Measurements from ENCODE around the gene AHCYL2.

Gene AHCYL2

GRCh38 chr7:129371487-129371886 is 146.7 kb downstream of the AHCYL2 start:
- Histone ChIP-seq H3K36me3 (ENCODE audit: control insufficient read depth, low read length) (no peaks in the 10 kb centered on the region), H3F3A (ENCODE audit: control insufficient read depth, insufficient read depth) (no peaks in the 10 kb centered on the region), H3K79me2 (ENCODE audit: control insufficient read depth, low read length) (no peaks in the 10 kb centered on the region), H3K27ac (ENCODE audit: low read depth, low read length) (no peak overlapping the region), H3K4me1 (ENCODE audit: control insufficient read depth, low read length) (peaks cover 15% of the 10 kb centered on the region), H3K9me2 (replicated peaks; ENCODE audit: control insufficient read depth, low read length) (no peaks in the 10 kb centered on the region), H3K4me2 (ENCODE audit: low read length) (no peak overlapping the region), H4K20me1 (ENCODE audit: control insufficient read depth, insufficient read depth, low read depth, low read length) (no peaks in the 10 kb centered on the region), H3K4me3 (ENCODE audit: low read length) (no peak overlapping the region), H3K9me3 (ENCODE audit: control insufficient read depth, insufficient read depth, low read length) (no peaks in the 10 kb centered on the region), H3K27me3 (ENCODE audit: control insufficient read depth, low read length) (0 out of 2 replicates have a peak, but pooled peaks cover 3% of the 10 kb centered on the region)
- TF ChIP-seq, protein P1, sequence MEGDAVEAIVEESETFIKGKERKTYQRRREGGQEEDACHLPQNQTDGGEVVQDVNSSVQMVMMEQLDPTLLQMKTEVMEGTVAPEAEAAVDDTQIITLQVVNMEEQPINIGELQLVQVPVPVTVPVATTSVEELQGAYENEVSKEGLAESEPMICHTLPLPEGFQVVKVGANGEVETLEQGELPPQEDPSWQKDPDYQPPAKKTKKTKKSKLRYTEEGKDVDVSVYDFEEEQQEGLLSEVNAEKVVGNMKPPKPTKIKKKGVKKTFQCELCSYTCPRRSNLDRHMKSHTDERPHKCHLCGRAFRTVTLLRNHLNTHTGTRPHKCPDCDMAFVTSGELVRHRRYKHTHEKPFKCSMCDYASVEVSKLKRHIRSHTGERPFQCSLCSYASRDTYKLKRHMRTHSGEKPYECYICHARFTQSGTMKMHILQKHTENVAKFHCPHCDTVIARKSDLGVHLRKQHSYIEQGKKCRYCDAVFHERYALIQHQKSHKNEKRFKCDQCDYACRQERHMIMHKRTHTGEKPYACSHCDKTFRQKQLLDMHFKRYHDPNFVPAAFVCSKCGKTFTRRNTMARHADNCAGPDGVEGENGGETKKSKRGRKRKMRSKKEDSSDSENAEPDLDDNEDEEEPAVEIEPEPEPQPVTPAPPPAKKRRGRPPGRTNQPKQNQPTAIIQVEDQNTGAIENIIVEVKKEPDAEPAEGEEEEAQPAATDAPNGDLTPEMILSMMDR (IDR thresholded peaks at IDR 0.05; ENCODE audit: low read depth, low read length, poor library complexity, severe bottlenecking): no peak
- no peak for TF ChIP-seq EZH2phosphoT487 (IDR thresholded peaks at IDR 0.05; ENCODE audit: borderline replicate concordance, low read length)

DNA sequence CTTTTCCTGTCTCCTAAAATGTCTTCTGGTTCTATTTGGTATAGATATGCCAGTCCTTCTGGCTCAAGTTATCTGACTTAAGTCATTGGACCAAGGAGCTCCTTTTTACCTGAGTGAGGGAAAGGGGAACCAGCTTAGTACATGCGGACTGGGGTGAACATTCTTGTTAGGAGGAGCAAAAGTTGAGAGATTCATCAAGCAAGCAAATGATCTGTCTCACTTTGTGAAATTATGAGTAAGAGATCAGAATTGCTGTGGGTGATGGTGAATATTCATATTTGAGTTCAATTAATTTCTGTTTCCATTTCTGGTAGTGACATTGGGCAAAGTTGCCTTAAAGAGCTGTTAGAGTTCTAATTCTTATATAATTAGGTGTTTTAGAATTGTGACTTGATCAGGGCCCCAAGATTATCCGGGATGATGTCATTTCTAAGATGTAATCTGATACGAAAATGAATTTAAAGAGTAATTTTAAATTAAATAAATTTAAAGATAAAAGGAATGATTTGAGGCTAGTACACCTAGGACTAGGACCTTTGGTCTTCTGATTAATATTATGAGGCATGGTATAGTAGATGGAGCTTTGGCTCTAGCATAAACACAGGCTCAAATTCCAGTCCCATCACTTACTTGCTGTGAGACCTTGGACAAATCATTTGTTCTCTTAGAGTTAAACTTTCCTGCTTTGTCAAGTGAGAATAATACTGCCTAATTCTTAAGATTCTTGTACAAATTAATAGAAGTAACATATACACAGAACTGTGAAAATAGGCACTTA is 149.0 kb downstream of the AHCYL2 start:
- TF ChIP-seq EZH2phosphoT487 (IDR thresholded peaks at IDR 0.05; ENCODE audit: borderline replicate concordance, low read length): no peak
- TF ChIP-seq, protein P1 (IDR thresholded peaks at IDR 0.05; ENCODE audit: low read depth, low read length, poor library complexity, severe bottlenecking): no peak
- Histone ChIP-seq H3K4me1 (ENCODE audit: control insufficient read depth, low read length) (peaks cover 6% of the 10 kb centered on the region), H3K4me2 (ENCODE audit: low read length) (no peak overlapping the region), H4K20me1 (ENCODE audit: control insufficient read depth, insufficient read depth, low read depth, low read length) (no peaks in the 10 kb centered on the region), H3K36me3 (ENCODE audit: control insufficient read depth, low read length) (no peaks in the 10 kb centered on the region), H3K9me3 (ENCODE audit: control insufficient read depth, insufficient read depth, low read length) (no peaks in the 10 kb centered on the region), H3K27me3 (ENCODE audit: control insufficient read depth, low read length) (no peaks in the 10 kb centered on the region), H3K27ac (ENCODE audit: low read depth, low read length) (no peak overlapping the region), H3K4me3 (ENCODE audit: low read length) (no peak overlapping the region), H3F3A (ENCODE audit: control insufficient read depth, insufficient read depth) (0 out of 2 replicates have a peak, but pooled peaks cover 3% of the 10 kb centered on the region), H3K79me2 (ENCODE audit: control insufficient read depth, low read length) (no peaks in the 10 kb centered on the region), H3K9me2 (replicated peaks; ENCODE audit: control insufficient read depth, low read length) (no peaks in the 10 kb centered on the region)

DNA sequence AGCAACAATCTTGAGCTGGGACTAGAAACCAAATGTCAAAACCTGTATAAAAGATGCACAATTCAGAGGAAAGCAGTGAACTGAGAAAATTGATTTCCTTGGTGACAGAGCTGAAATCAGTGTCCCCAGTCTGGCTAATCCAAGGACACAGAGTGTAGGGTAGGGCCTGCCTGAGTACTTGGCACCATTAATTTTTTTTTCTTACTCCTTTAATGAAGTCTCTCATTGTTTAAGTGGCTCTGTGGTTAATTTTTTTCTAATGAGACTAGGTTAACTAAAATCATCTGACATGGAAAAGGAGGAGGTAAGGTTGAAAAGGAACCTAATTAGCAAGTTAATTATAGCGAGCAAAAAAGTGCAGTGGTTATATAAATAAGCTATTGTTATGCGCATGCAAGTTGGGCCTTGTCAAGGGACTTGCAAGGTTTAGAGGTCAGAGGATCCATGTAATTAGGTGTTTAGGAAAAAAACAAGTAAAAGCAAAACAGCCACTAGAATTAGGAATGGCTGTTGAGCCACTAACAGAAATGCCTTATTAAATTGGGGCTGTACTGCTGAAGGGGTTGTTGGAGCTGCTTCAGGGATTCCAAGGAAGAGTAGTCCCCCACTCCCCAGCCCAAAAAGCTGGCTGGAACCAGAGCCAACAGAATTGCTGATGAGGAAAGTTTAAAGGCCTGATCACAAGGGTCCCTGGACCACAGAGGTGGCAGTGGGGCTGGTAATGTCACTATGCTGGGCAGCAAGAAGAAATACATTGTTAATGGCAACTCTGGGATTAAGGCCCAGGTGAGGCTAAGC is 150.5 kb downstream of the AHCYL2 start:
- Histone ChIP-seq H3K79me2 (ENCODE audit: control insufficient read depth, low read length) (no peaks in the 10 kb centered on the region), H3K4me1 (ENCODE audit: control insufficient read depth, low read length) (peaks cover 3% of the 10 kb centered on the region; the same call in 1 of the 2 replicates), H3K27ac (ENCODE audit: low read depth, low read length) (no peak overlapping the region), H3K9me2 (replicated peaks; ENCODE audit: control insufficient read depth, low read length) (no peaks in the 10 kb centered on the region), H3K9me3 (ENCODE audit: control insufficient read depth, insufficient read depth, low read length) (no peaks in the 10 kb centered on the region), H3K36me3 (ENCODE audit: control insufficient read depth, low read length) (no peaks in the 10 kb centered on the region), H3K27me3 (ENCODE audit: control insufficient read depth, low read length) (no peaks in the 10 kb centered on the region), H4K20me1 (ENCODE audit: control insufficient read depth, insufficient read depth, low read depth, low read length) (no peaks in the 10 kb centered on the region), H3K4me3 (ENCODE audit: low read length) (no peak overlapping the region), H3K4me2 (ENCODE audit: low read length) (no peak overlapping the region), H3F3A (ENCODE audit: control insufficient read depth, insufficient read depth) (0 out of 2 replicates have a peak, but pooled peaks cover 3% of the 10 kb centered on the region)
- TF ChIP-seq, protein P1 (IDR thresholded peaks at IDR 0.05; ENCODE audit: low read depth, low read length, poor library complexity, severe bottlenecking): no peak
- no peak for TF ChIP-seq EZH2phosphoT487 (IDR thresholded peaks at IDR 0.05; ENCODE audit: borderline replicate concordance, low read length)
